ENCODE measurements around the gene CCL1. TPM values are rescaled to one million over a fixed set of nuclear protein-coding genes. Genes with fewer than 3 reads are reported as not detected.

CCL1 gene
- polyA plus RNA-seq, 4 donors = not detected

- no peak for DNase-seq (ENCODE audit: low read depth in 4 of 4, low spot score in 3 of 4)
These were observed 21.2 kb upstream of the CCL1 start for GRCh38 chr17:34384271-34384670.

- DNase-seq (ENCODE audit: low read depth in 4 of 4, low spot score in 3 of 4) = no peak
These were observed 20.2 kb upstream of the CCL1 start for GRCh38 chr17:34383216-34383615.

GRCh38 chr17:34382621-34383124, 19.6 kb upstream of the CCL1 start:
- no peak for DNase-seq (ENCODE audit: low read depth in 4 of 4, low spot score in 3 of 4)

GRCh38 chr17:34379868-34380267, 16.8 kb upstream of the CCL1 start:
- DNase-seq (ENCODE audit: low read depth in 4 of 4, low spot score in 3 of 4) = no peak

GRCh38 chr17:34378664-34379101, 15.7 kb upstream of the CCL1 start:
- DNase-seq (ENCODE audit: low read depth in 4 of 4, low spot score in 3 of 4) = no peak

- no peak for DNase-seq (ENCODE audit: low read depth in 4 of 4, low spot score in 3 of 4)
These were observed 14.2 kb upstream of the CCL1 start for GRCh38 chr17:34377078-34377823.

GRCh38 chr17:34375426-34375997, 12.5 kb upstream of the CCL1 start:
- no peak for DNase-seq (ENCODE audit: low read depth in 4 of 4, low spot score in 3 of 4)

- no peak for DNase-seq (ENCODE audit: low read depth in 4 of 4, low spot score in 3 of 4)
These were observed 11.4 kb upstream of the CCL1 start for GRCh38 chr17:34374457-34374856.

GRCh38 chr17:34371405-34372100, 8.5 kb upstream of the CCL1 start:
- DNase-seq (ENCODE audit: low read depth in 4 of 4, low spot score in 3 of 4) = no peak

- DNase-seq (ENCODE audit: low read depth in 4 of 4, low spot score in 3 of 4) = no peak
These were observed 8.0 kb upstream of the CCL1 start for GRCh38 chr17:34370997-34371395.

GRCh38 chr17:34370376-34370996, 7.5 kb upstream of the CCL1 start:
- DNase-seq (ENCODE audit: low read depth in 4 of 4, low spot score in 3 of 4) = no peak

GRCh38 chr17:34369571-34369970, 6.5 kb upstream of the CCL1 start:
- DNase-seq (ENCODE audit: low read depth in 4 of 4, low spot score in 3 of 4) = no peak

- DNase-seq (ENCODE audit: low read depth in 4 of 4, low spot score in 3 of 4) = no peak
These were observed 6.0 kb upstream of the CCL1 start for GRCh38 chr17:34368946-34369500.

- DNase-seq (ENCODE audit: low read depth in 4 of 4, low spot score in 3 of 4) = no peak
These were observed 5.3 kb upstream of the CCL1 start for GRCh38 chr17:34368196-34368945.

- no peak for DNase-seq (ENCODE audit: low read depth in 4 of 4, low spot score in 3 of 4)
These were observed 4.6 kb upstream of the CCL1 start for GRCh38 chr17:34367486-34368195.

- DNase-seq (ENCODE audit: low read depth in 4 of 4, low spot score in 3 of 4) = no peak
These were observed 3.6 kb upstream of the CCL1 start for GRCh38 chr17:34366529-34367107.

GRCh38 chr17:34366010-34366409, 3.0 kb upstream of the CCL1 start:
- DNase-seq (ENCODE audit: low read depth in 4 of 4, low spot score in 3 of 4) = no peak

GRCh38 chr17:34365340-34365739, 2.3 kb upstream of the CCL1 start:
- DNase-seq (ENCODE audit: low read depth in 4 of 4, low spot score in 3 of 4) = no peak

GRCh38 chr17:34364751-34365150, 1.7 kb upstream of the CCL1 start:
- DNase-seq (ENCODE audit: low read depth in 4 of 4, low spot score in 3 of 4) = no peak

All from left renal pelvis (tissue), 4 donors.